Measurements from ENCODE around the gene RFX3.

RFX3 gene

DNA sequence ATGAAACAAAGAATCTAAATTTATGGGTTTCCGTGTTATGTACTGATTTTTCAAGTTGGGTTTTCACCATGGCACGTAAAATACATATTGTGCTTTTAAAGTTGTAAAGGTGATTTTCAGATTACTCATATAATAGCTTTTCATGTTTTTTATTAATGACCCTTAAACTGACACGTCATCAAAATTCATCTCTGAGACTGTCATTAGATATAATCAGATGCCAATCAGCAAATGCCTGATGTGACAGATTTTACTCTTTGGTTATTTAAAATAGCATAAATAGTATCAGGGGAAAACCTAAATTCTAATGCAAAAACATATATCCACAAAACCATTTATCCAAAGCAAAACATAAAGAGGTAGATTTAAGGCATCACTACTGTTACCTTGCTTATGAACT lies 11.0 kb downstream of the RFX3 start:
- no peak for DNase-seq (ENCODE audit: low read depth)
- TF ChIP-seq, protein P1, sequence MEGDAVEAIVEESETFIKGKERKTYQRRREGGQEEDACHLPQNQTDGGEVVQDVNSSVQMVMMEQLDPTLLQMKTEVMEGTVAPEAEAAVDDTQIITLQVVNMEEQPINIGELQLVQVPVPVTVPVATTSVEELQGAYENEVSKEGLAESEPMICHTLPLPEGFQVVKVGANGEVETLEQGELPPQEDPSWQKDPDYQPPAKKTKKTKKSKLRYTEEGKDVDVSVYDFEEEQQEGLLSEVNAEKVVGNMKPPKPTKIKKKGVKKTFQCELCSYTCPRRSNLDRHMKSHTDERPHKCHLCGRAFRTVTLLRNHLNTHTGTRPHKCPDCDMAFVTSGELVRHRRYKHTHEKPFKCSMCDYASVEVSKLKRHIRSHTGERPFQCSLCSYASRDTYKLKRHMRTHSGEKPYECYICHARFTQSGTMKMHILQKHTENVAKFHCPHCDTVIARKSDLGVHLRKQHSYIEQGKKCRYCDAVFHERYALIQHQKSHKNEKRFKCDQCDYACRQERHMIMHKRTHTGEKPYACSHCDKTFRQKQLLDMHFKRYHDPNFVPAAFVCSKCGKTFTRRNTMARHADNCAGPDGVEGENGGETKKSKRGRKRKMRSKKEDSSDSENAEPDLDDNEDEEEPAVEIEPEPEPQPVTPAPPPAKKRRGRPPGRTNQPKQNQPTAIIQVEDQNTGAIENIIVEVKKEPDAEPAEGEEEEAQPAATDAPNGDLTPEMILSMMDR (IDR thresholded peaks at IDR 0.05; ENCODE audit: low read depth, low read length, missing control alignments) = no peak
- H3K4me3 ChIP-seq (ENCODE audit: low read depth, low read length) = no peak overlapping the region

DNA sequence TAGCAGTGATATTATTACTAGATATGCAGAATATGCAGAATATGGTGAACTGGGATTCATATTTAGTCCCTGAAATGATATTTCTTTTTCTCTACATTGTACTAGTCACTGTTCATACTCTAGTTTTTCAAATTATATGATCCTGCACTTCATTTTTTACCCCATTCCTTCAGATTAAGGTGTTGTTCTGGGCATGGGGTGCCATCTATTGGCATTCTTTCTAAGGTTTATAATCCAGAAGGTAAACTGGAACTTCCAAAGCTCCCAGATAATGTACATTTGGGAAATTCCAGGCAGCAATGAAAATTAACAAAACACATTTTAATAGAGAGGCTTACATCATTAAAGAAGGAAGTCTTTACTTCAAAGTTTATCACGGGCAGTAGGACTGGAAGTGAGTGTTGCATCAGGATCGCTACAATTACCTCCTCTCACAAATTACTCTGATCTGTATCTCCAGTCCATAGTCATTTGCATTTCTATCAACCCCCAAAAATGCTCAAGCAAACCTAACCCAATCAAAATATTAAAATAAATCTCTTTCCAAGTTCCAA lies 12.5 kb downstream of the RFX3 start:
- no peak overlapping the region for H3K4me3 ChIP-seq (ENCODE audit: low read depth, low read length)
- no peak for DNase-seq (ENCODE audit: low read depth)

DNA sequence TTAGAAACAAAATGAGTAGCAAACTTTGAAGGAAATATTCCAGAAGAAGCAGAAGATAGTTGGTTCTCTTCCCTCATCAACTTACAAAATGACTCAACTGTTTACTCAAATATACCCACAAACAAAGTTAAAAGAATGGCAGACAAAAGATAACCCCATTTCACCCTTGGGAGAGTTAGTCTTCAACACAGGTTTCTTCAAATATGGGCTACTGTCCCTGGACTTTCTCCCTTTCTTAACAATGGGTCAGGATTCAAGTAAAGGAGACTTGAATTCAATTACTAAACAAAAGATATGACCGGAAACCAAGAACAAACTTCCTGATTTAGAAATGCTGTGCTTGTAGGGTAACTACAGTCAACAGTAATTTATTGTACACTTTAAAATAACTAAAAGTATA lies 14.2 kb downstream of the RFX3 start:
- TF ChIP-seq, protein P1 (IDR thresholded peaks at IDR 0.05; ENCODE audit: low read depth, low read length, missing control alignments) = no peak
- no peak for DNase-seq (ENCODE audit: low read depth)

More for the DNA sequence above, 12.5 kb downstream of the RFX3 start:
- TF ChIP-seq, protein P1 (IDR thresholded peaks at IDR 0.05; ENCODE audit: low read depth, low read length, missing control alignments) = no peak

DNA sequence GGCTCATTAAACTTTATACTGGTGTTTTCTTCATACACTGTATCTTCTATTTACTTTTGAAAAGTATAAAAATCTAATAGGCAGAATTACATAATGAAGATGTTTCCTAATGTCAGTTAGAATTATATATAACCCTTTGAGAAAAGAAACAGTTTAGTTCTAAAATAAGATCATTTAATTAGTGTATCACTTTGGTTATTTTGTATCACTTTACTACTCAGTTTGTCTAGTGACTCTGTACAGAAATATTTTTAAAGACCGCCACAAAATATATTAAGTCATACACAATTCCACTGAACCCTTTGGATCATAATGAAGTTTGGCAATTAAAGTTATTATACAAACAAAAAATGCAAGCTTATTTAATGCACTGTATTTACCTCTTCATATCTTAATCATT lies 15.0 kb downstream of the RFX3 start:
- no peak for DNase-seq (ENCODE audit: low read depth)
- TF ChIP-seq, protein P1 (IDR thresholded peaks at IDR 0.05; ENCODE audit: low read depth, low read length, missing control alignments) = no peak
- H3K4me3 ChIP-seq (ENCODE audit: low read depth, low read length) = no peak overlapping the region

More for the DNA sequence above, 14.2 kb downstream of the RFX3 start:
- H3K4me3 ChIP-seq (ENCODE audit: low read depth, low read length) = no peak overlapping the region

DNA sequence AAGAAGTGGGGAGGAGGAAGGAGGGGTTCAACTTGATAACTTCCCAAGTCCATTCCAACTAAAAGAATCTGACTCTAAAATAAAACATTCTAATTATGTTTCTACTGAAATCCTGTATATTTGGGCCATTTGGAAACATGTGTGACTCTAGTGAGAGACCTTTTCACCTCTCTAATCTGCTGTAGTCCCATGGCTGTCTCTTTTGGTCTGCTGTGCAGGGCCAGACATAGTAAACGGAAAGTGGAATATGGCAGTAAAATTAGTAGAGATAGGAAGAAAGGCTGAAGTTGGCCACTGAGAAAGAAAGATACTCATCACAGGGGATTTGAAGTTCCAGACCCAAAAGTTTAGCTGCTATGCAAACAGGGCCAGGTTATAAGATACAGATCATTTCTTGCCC lies 15.9 kb downstream of the RFX3 start:
- H3K4me3 ChIP-seq (ENCODE audit: low read depth, low read length) = no peak overlapping the region
- TF ChIP-seq, protein P1 (IDR thresholded peaks at IDR 0.05; ENCODE audit: low read depth, low read length, missing control alignments) = no peak
- DNase-seq (ENCODE audit: low read depth) = no peak

DNA sequence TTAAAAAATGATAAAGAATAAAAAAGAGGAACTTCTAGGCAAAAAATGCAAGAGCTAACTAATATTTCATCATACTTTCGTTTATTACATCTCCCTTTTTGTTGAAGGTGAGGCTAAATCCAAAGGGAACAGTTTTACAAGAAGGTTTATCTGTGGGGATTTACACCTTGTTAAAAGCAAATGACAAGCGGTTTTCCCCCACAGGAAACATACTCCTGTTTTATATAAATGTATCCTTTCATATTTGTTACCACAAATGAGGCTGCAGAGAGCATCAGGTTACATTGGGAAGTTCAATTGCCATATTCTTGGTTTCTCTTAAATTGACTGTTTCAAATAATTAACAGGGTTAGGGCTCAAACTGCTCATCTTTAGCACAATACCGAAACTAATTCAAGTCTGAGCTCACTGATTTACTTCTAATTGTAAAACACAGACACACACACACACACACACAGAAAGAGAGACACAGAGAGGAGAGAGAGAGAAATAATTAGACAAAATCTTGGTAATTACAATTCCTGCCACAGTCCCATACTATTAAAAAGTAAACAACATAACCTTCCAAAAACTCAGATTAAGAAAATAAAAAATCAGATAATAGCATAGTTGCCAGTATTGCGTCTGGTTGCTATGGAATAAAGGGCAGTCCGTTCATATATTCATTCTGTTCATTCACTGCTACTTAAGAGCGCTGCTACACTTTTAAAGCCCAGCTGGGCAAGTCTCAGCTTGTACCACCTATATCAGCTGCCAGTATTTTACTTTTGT lies 17.1 kb downstream of the RFX3 start:
- TF ChIP-seq, protein P1 (IDR thresholded peaks at IDR 0.05; ENCODE audit: low read depth, low read length, missing control alignments) = no peak
- peak overlapping the region; percentile 46 for H3K4me3 ChIP-seq (ENCODE audit: low read depth, low read length)
- no peak for DNase-seq (ENCODE audit: low read depth)

DNA sequence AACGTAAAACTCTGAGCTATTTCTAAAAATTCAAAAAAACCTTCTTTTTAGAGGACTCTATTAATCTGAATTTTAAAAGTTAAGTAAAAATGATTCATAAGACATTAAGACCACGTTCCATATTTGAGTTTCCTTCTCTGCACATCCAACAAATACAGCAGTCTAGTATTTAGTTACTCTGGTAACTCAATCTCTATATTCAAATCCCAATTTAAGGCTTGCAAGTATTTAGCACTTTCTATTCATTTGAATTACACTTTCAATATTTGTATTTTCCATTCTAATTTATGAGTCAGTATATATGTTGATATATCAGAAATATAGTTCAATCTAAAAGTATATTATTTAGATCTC lies 17.7 kb downstream of the RFX3 start:
- DNase-seq (ENCODE audit: low read depth) = no peak
- TF ChIP-seq, protein P1 (IDR thresholded peaks at IDR 0.05; ENCODE audit: low read depth, low read length, missing control alignments) = no peak
- H3K4me3 ChIP-seq (ENCODE audit: low read depth, low read length) = peak overlapping the region; percentile 35; the same call in 1 of the 2 replicates
